ENCODE measurements around the gene HMGXB3. TPM values are rescaled to one million over a fixed set of nuclear protein-coding genes. Genes with fewer than 3 reads are reported as not detected.
A peak's percentile ranks its signal among the peaks of the same experiment; 100 is the strongest.

The HMGXB3 gene
- total RNA-seq, 1 experiment from 2014 or later = 26.9 TPM

DNA sequence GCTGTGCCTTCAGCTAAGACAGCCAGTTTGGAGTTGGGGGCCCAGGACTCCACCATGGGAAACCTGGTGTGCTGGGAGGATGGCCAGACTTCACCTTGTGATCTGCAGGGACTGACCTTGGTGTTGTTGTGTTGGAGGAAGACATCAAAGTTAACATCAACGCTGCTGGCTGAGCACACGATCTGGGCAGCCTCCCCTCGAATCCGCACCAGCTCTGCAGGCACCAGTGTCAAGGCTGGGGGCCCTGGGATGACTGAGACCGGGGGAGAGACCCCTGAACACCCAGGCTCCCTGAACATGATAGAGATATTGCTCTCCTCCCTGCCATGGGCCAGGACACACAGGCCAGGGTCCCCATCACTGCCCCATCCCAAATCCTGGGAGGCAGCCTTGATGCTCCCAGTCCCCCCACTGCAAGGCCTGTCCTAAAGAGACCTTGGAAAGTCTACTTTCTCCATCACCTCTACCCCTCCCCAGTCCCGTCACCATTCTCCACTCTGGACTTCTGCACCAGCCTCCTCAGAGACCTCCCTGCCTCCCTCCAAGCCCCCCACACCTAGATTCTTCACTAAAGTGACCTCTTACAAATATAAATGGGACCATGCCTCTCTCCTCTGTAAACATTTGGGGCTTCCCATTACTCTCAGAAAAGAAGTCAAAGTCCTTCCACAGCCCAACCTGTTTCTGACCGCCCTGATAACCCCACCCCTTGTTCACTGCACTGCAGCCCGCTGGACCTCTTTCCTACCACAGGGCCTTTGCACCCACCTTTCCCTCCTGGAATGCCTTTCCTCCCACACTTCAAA lies 77.7 kb downstream of the HMGXB3 start:
- peaks cover 5% of the 10 kb centered on the region for H3K27me3 Mint-ChIP-seq (ENCODE audit: low read depth)
- no peaks in the 10 kb centered on the region for H3K4me1 ChIP-seq (ENCODE audit: insufficient read depth, low read length)
- H4K91ac ChIP-seq (ENCODE audit: insufficient read length, low read depth, low read length) = no peak overlapping the region
- H3K9me3 ChIP-seq (ENCODE audit: control insufficient read depth, low read depth, low read length) = no peaks in the 10 kb centered on the region
- no peaks in the 10 kb centered on the region for H3K79me1 ChIP-seq (ENCODE audit: insufficient read depth, low read depth, low read length, poor library complexity, severe bottlenecking)
- H3K36me3 Mint-ChIP-seq (ENCODE audit: insufficient read depth in 1 of 3, low read depth in 3 of 3) = no peaks in the 10 kb centered on the region
- H4K8ac ChIP-seq (replicated peaks; ENCODE audit: insufficient read length, low read depth, low read length) = no peak overlapping the region
- no peaks in the 10 kb centered on the region for H4K20me1 ChIP-seq (ENCODE audit: control insufficient read depth, insufficient read depth, insufficient read length)
- no peak overlapping the region for H3K18ac ChIP-seq (ENCODE audit: insufficient read length, low read depth, low read length)
- H3K4me1 Mint-ChIP-seq = peaks cover 14 to 18% of the 10 kb centered on the region in 2 experiments
- H3K79me2 ChIP-seq (ENCODE audit: insufficient read depth, low read length) = no peaks in the 10 kb centered on the region
- no peak overlapping the region for H2BK5ac ChIP-seq (ENCODE audit: insufficient read length, low read length)
- H3K14ac ChIP-seq (ENCODE audit: insufficient read depth, low read length) = no peak overlapping the region
- H3K23me2 ChIP-seq (ENCODE audit: insufficient read length, low read depth, low read length, poor library complexity, severe bottlenecking) = no peaks in the 10 kb centered on the region
- H3K56ac ChIP-seq (ENCODE audit: insufficient read length, low read depth, low read length) = no peak overlapping the region
- no peak overlapping the region for H2AFZ ChIP-seq (ENCODE audit: low read length)
- no peak overlapping the region for H3K27ac ChIP-seq (ENCODE audit: insufficient read length, low read depth, low read length)
- H3K4me3 Mint-ChIP-seq = no peak overlapping the region
- H2AK5ac ChIP-seq (ENCODE audit: insufficient read length, low read length) = no peak overlapping the region
- TF ChIP-seq, protein P1, sequence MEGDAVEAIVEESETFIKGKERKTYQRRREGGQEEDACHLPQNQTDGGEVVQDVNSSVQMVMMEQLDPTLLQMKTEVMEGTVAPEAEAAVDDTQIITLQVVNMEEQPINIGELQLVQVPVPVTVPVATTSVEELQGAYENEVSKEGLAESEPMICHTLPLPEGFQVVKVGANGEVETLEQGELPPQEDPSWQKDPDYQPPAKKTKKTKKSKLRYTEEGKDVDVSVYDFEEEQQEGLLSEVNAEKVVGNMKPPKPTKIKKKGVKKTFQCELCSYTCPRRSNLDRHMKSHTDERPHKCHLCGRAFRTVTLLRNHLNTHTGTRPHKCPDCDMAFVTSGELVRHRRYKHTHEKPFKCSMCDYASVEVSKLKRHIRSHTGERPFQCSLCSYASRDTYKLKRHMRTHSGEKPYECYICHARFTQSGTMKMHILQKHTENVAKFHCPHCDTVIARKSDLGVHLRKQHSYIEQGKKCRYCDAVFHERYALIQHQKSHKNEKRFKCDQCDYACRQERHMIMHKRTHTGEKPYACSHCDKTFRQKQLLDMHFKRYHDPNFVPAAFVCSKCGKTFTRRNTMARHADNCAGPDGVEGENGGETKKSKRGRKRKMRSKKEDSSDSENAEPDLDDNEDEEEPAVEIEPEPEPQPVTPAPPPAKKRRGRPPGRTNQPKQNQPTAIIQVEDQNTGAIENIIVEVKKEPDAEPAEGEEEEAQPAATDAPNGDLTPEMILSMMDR (conservative IDR thresholded peaks at IDR 0.05) = no peak
- WGBS (ENCODE audit: extremely low coverage, insufficient read length, low lambda C conversion rate) = no CpG with 5 or more reads among the region's 8 CpGs
- H3K27me3 ChIP-seq (ENCODE audit: insufficient read depth, low read length) = no peaks in the 10 kb centered on the region
- H2BK15ac ChIP-seq (ENCODE audit: low read depth, low read length) = no peak overlapping the region
- H2BK120ac ChIP-seq (ENCODE audit: low read depth, low read length, poor library complexity, severe bottlenecking) = no peak overlapping the region
- H2BK12ac ChIP-seq (ENCODE audit: insufficient read length, low read depth, low read length) = no peak overlapping the region
- no peak overlapping the region for H3T11ph ChIP-seq (ENCODE audit: low read length)
- no peak overlapping the region for H3K9ac ChIP-seq (ENCODE audit: extremely low read depth, insufficient read length, low read length)
- no peak overlapping the region for H3K23ac ChIP-seq (ENCODE audit: insufficient read length, low read depth, low read length)
- no peak overlapping the region for H4K5ac ChIP-seq (ENCODE audit: insufficient read length, low read depth, low read length)
- H3K9me3 Mint-ChIP-seq = no peaks in the 10 kb centered on the region
- H3K4ac ChIP-seq (ENCODE audit: low read depth, low read length) = no peak overlapping the region
- H2BK20ac ChIP-seq (ENCODE audit: low read depth, low read length, poor library complexity, severe bottlenecking) = no peak overlapping the region
- no peak for DNase-seq
- H3K4me2 ChIP-seq (ENCODE audit: insufficient read depth, insufficient read length, low read length) = no peak overlapping the region
- H3K27ac Mint-ChIP-seq = peak overlapping the region in 1 of 3 experiments; percentile 16; a peak in 1 of 7 replicates

Measured in H9 (cell line).